Stimulated activated CD4-positive, alpha-beta T cell treated with anti-CD3 and anti-CD28 coated beads, Interleukin-1b, Interleukin-23, amount 100 ng/mL, for 1 hour (primary cell): Measurements from ENCODE around the gene PTPRG.
A peak's percentile ranks its signal among the peaks of the same experiment; 100 is the strongest.

Source experiments
- DNase-seq, 2 donors: peaks; one replicate each; pipeline ENCODE4 v3.0.0-alpha.2; 2020; ENCODE audit warnings: low read depth in 2 of 2

Gene PTPRG

DNA sequence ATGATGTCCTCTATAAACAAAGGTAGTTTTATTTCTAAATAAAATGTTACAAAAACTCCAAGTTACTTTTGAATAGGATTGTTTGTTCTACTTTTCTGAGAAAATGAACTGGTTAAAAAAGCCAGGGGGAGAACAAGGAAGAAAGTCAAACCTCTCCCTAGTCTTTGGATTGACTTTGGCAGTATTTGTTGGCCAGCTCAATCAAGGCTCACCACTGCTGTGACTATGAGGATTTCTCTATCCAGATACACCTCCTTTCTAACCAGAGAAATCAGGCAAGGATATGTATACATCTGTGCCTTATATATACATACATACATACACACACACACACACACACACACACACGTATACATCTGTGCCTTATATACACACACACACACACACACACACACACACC lies 704.2 kb downstream of the PTPRG start:
- no peak for DNase-seq

DNA sequence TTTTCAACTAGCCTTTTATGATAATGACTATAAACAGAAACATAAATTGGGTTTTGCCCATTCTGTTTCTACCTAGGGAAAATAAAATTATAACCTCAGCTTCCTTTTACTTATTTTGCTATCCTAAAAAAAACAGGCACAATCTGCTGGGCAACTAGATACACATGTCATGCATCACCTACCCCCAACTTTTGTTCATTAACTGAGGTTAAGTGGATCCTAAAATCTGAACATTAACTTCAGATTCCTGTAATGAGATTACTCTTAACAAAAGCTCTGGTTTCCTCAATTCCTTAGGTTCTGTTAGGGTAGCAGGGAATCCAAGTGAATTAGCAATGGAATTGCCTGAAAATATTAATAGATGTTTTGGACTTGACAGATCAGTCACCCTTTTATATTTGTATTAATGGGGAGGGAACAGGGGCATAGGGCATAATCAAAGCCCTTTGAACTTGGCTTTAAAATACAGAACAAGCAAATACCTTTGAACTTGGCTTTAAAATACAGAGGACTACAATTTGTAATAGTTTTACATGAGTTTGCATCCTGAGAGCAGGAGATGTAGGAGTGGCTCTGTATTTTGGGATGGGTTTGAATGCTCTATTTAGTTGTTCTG lies 705.4 kb downstream of the PTPRG start:
- DNase-seq = no peak

DNA sequence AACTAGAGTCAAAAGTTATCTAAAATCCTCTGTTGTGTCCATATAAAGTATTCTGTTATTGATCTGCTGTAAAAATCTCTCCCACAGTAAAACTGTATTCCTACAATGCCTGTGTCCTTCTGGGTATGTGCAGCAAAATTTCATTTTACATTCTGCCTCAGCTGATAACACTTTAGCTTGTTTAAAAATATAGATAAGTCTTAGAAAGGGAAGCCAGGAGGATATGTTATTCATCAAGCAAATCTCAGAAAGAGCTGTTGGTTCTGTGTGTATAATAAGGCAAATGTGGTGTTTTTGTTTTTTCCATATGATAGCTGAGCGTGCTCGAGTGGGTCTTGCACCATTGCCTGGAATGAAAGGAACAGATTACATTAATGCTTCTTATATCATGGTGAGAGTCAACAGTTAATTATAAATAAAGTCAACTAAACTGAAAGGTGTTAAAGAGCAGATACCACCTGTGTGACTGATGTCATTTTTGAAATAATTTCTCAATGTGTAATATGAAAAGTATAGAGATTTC lies 715.3 kb downstream of the PTPRG start:
- DNase-seq = no peak

DNA sequence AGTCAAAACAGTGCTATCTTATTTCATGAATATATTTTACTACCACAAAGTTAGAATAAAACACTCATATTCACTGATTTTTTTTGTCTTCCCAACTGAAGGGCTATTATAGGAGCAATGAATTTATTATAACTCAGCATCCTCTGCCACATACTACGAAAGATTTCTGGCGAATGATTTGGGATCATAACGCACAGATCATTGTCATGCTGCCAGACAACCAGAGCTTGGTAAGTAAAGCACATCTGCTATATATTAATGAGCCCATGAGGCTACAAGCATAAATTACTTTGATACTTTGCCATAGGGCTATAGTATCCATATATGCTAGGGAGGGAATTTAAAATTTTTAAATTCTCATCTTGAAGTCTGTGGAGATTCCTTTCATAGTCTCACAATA lies 716.1 kb downstream of the PTPRG start:
- DNase-seq = no peak

DNA sequence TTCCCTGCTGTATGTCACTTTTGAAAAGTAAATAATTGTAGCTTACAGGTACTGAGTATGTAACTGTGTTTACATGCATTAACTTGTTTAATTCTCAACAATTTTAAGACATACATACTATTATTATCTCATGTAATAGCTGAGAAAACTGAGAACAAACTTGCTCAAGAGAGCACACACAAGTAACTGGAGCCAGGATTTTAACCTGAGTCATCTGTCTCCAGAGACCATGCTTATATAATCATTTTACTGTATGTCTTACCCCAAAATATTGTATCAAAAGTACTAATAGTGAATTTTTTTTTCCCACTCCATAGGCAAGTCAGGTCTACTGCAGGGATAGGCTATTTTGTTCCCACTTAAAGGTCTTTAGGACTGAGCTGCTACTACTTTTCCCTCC lies 716.6 kb downstream of the PTPRG start:
- no peak for DNase-seq

DNA sequence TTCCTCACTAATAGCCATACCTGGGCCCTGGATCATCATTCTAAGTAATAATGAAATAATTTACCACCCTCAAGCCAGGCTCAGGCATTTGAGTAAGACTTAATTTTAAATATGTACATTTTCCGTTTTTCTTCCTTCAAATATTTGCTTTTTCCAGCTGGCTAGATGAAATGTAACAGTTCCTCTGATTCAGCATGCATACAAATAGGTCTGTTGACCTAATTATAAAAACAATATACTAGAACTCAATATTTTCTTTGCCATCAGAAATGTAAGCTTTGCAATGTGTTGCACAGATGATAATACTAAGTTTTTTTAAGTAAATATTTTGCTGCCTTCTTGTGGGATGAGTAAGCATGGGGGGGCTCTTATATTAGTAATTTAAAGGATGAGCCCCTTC lies 720.4 kb downstream of the PTPRG start:
- no peak for DNase-seq

DNA sequence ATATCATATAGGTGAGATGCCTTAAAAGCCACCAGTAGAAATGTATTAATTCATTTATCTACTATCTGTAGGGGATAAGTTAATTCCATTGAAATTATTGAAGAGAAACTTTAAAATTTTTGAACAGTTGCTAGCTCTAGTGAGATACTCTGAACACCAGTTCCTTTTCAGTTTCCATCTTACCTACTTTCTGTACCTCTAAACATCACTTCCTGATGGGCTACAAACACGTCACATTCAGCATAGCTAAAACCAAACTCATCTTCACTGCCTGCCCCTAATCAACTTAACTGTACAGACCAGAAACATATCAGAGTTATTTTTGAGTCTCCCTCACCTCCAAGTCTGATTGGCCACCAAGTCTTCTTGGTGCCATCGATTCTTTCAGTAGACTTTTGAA lies 723.1 kb downstream of the PTPRG start:
- no peak for DNase-seq

DNA sequence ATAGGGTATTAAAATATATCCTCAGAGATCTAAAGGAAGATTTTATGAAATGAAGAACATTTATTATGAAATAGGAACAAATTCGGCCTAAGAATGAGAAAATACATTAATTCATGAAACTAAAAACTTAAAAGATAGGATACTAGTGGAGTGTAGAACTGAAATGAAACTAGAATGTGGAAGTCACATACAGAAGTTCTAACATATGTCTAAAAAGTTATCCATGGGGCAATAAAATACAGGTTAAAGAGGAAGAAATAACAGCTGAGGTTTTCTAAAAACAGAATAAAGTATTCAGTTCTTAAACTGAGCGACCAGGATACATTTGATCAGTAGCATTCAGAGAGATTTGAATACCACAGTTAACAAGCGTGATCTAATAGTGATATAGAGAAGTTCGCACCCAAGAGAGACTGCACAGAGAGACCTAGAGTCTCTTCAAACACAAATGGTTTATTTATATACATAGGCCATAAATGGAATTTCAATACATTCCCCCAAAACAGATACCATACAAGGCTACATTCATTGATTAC lies 726.1 kb downstream of the PTPRG start:
- DNase-seq = no peak

DNA sequence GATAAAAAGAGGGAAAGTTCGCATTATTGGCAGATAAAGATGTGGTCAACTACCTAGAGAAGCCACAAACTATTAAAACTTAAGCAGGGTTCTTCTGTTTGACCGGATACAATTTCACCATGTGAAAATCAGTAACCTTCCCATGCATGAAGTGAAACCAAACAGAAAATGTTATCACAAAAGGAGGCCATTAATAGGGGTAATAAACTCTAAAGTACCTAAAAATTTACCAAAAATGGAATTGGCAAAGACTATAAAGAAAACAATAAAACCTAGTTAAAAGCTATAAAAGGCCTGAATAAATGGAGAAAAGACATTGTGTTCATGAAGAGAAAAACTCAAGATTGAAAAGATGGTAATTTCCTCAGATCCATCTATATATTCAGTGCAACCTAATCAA lies 728.6 kb downstream of the PTPRG start:
- no peak for DNase-seq

DNA sequence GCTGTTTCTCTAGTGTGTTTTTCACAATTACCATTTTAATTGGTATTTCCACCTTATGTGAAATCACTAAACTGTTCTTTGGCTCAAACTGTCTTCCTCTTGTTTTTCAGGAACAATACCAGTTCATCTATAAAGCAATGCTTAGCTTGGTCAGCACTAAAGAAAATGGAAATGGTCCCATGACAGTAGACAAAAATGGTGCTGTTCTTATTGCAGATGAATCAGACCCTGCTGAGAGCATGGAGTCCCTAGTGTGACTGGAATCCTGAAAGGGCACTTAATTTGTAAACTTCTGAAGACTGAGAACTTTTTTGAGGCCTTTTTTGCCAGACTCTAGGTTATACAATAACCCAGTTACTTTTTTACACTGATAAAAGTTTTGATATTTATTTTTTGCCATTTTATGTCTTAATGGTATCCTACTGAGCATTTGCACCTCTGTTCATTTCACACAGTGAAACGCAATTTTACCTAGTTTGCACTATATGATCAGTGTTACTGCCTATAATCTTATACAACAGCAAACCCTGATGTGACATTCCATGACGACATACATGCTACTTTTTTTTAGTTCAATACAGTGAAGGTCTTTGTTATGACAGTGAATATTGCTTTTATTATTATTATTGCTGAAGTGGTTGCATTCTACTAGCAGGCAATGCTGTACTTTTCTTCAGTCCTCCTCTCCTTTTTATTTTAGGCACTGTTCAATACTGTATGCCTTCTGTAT lies 731.8 kb downstream of the PTPRG start:
- DNase-seq = no peak

DNA sequence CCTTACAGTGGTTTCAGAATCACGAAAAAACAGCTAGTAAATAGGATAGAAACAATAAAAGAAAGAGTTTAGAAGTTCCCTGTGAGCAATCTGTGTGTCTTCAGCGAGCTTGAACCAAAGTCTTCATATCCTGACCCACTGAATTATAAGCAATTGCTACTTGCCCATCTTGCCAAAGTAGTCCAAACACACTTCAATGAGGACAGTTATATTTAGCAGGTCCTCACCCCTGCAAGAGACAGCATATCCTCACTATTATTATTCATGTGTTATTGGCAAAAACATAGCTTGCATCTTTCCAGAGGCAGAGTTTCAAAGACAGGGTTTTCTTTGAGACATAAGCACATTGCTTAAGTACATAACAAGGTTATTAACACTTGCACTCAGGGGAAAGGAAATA lies 734.2 kb downstream of the PTPRG start:
- no peak for DNase-seq

DNA sequence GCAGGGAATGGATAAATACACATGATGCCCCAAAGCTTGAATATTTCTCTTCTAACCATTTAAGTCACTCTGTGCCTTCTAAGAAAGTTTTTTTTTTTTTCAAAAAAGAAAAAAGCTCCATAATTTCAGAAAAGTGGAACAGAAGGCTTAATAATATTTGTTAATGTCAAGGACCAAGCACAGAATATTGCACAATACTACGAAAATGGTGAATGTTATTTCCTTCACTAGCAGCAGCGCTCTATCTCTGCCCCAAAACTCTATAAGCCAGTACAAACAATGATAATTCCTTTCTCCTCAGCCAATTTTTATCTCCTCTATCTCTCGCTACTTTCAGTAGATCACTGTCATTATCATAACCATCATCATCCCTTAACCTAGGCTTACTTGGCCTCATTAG lies 739.2 kb downstream of the PTPRG start:
- no peak for DNase-seq

DNA sequence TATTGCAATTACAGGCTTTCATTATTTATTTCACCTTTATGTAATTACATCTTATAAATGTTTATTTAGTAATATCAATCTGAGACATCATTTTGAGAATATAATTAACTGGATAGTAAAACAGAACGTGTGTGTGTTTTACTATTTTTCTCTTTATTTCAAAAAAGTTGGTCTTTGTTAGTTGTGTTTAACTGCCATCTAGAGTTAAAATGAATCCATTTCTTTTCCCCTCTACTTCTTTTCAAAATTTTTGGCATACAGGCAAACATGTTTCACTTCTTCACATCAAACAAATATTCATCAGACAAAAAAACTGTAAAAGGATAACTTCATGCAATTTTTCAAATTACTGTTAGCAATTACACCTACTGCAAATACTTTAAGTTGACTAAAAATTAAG lies 750.8 kb downstream of the PTPRG start:
- no peak for DNase-seq

DNA sequence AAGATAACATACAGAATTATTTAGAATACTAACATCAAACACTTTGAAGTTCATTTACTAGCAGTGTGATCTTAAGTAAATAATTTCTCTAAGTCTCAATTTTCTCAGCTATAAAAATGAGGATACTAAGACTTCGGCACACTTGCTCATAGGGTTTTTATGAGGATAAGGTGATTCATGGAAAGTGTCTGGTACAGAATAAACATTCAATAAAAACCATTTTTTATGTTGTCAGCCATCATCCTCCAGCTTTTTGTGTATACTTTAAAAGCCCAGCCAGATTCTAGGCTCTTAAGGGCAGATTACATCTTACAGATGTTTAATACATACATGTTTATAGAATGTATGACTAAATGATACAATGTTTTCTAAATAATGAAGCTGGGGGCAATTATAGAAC lies 755.2 kb downstream of the PTPRG start:
- DNase-seq = no peak

DNA sequence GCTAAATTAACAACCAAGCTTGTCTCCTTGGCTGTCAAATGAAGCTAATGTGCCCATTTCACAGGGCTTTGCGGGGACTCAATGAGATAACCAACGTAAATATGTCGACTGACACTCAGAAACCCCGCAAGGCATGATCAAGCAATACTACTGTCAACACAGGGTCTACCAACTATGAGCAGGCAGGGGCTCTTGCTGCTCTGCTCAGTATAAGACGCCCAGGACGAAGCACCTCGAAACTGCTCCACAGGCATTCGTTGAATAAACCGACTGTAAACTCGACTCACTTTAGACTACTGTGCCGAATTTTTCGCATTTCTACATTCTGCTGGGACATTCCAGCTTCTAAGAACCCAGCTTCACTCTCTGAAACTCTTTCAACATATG lies 757.0 kb downstream of the PTPRG start:
- DNase-seq = no peak

DNA sequence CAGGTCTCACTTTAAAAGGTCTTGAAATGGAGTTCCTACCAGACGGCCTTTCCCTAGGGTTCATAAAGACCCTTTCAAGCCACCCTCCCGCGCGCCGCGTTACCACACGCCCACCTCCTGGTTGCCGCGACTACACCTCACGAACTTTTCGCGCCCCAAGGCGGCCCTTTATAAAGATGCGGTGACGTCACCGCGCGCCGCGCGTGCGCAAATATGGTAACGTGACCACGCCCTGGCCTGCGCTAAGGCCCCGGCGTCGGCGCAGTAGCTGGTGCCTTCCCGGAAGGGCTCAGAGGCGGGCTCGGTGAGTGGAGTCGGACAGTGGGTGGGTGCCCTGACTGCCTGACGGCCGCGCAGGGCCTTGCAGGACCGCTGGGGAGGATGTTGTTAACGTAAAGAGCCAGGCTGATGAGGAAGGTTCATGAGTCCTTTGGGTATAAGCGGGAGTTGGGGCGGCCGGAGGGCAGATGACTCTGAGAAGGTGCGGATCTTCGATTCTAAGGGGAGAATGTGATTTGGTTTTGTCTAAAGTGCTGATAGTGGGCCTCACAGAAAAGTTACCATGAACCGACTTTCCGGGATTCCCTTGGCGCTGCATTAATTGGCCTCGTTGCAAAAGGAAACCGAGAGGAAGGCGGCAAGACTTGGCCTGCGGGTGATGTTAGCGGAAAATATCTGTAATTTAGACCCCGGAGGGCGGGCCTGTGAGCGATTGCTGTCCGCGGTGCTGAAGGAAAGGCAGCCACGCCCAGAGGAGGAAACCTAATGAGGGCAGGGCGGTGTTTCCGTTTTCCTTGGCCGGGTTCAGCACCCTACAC lies 757.6 kb downstream of the PTPRG start:
- DNase-seq = peak in 1 of 2 donors; percentile 48

DNA sequence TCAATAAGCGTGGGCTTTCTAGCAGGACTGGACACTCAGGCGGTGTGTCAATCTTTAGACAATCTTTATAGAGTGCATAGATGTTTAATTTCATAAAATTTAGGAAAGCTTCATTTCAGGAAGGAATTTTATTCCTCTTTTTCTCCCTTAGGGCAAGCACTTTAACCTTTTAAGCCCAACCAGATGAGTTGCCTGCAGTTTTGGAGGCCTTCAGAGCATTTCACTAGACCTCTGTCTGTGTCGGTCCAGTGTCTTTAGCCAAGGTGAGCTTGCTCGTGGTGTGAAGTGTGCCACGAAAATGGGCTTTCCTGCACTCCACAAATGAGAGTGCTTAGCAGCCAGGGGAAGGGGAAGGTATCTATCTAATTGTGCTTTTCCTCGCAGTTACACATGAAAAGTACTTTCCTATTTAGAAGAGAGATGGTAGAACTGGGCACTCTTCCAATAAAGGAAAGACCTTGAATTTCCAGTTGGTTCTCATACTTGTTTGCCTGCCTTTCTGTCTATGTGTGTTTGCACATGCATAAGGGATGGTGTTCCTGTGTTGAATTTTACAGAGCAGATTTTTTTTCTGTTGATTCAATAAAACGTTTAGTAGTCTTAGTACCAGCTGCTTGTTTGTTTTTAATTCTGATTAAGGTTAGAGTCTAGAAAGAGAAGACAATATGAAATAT lies 758.3 kb downstream of the PTPRG start:
- DNase-seq = no peak

DNA sequence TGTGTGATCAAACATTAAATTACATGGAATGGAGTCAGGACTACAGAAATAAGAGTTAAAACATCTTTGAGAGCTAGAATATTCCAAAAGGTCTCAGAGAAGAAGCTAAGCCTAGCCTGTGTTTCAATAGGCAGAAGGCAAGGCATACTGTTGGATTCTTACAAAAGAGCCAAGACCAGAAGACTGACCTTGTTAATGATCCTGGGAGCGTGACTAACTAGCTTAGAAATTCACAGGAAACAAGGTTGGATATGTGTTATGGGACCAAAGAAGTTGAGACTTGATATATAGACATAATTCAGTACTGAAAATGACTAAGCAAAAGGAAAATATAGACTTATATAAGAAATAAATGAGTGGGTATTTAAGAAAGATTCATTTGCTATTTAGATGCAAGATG lies 761.9 kb downstream of the PTPRG start:
- no peak for DNase-seq

DNA sequence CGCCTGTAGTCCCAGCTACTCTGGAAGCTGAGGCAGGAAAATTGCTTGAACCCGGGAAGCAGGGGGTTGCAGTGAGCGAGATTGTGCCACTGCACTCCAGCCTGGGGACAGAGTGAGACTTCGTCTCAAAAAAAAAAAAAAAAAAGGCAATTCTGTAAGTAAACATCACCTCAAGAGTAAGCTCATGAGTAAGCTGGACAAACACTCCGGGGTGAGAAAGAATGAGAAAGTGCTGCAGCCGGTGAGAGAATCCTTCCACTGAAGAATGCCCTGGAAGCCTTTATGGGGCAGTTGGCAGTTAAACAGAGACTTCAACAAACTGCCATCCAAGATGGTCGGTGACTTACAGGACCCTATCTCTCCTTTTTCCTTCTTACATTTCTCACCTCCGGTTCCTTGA lies 764.5 kb downstream of the PTPRG start:
- no peak for DNase-seq

DNA sequence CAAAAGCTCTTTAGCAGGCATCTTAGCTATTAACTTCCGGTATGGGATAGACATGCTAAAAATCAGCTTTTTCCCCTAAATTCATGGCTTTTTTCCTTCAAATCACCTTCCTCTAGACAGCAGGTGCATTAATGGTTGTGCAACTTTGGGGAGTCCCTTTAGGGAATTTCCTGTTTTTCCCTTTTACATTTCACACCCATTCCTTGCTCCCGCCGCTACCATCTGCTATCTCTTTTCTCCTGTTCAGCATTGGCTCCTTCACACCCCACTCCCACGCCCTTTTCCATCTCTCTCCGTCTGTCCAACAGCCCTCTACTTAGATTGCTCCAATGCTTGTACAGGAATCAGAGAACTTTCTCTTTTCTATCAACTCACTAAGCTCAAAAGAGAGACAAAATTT lies 768.6 kb downstream of the PTPRG start:
- no peak for DNase-seq

DNA sequence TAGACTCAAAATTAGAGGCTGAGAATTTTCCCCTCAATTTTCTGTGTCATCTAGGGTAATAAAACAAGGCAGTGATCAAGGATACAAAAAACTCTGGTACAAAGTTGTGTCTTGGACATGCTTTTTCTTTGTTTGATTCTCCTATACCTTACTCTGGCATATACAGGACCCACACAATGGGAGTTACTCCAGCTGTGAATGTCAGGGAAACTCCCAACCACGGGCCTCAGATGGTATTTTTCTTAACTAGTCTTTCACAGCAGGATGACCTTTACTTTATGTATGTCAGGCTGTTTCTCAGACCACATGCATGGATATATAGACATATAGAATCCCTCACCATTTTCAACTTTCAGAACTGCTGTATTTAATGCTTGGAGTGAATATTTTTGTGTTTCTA lies 770.6 kb downstream of the PTPRG start:
- no peak for DNase-seq

DNA sequence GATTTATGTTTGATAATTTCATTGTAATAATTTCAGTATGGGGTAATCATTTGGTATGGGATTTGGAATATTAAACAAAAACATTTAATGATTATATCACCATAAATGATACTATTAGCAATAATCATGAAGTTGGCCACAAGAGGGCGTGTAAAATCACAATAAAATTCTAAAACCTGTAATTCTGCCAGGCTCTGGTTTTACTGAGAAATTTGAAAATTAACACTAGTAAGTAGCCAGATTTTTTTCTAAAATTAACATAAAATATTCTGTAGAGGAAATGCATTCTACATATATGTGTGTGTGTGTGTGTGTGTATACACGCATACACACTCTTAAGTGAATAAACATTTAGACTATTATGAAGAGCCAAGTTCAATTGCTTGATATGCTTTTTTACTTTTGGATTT lies 771.5 kb downstream of the PTPRG start:
- no peak for DNase-seq
